K562 (cell line): ENCODE measurements around the gene MINK1. TPM values are rescaled to one million over a fixed set of nuclear protein-coding genes. Genes with fewer than 3 reads are reported as not detected.

Experiments used
- ATAC-seq: fragments of 200-7000 bp; cut with Tn5 transposase; 3 replicates; pipeline ENCODE4 v1.9.1; 2020; ENCODE audit warnings: moderate library complexity
- BruUV-seq: library from RNA; stranded (reverse); fragments of 400-500 nt; replicated peaks from 2 replicates; lab custom pipeline; 2021; lab: Mats Ljungman, UMichigan
- CTCF ChIA-PET: fragments of 300-600 bp; formaldehyde crosslinking; extraction: SDS; loops from one replicate; lab custom pipeline; 2021; ENCODE audit warnings: low intra/inter-chr PET ratio; lab: Yijun Ruan, JAX
- POLR2A ChIA-PET: fragments of 300-600, 350-650 bp; sonication (Branson Sonifier 250); formaldehyde crosslinking; extraction: SDS; loops from one replicate; lab custom pipeline; 2021; ENCODE audit warnings: antibody characterized with exemption, inconsistent platforms; lab: Yijun Ruan, JAX
- DNase-seq, 4 experiments: peaks; one replicate each; pipeline versions ENCODE4 v3.0.0 to v3.0.0-alpha.2; 2011 to 2018; ENCODE audit warnings: low spot score in 3 of 4, mixed read lengths in 3 of 4; ENCODE audit errors: extremely low read depth in 1 of 4
- FAIRE-seq: peaks from 2 replicates; lab custom pipeline; 2011; peaks lifted over from hg19 to GRCh38; lab: Jason Lieb, UNC
- H2AFZ ChIP-seq: 2 replicates; pipeline ENCODE4 v1.6.0; 2011; ENCODE audit warnings: low read depth, low read length, control low read depth, inconsistent platforms
- H3K27ac ChIP-seq: fragments of 200-600 bp; 3 replicates; pipeline ENCODE4 v1.8.0; 2011; ENCODE audit warnings: low read depth, mild to moderate bottlenecking, control low read depth, inconsistent platforms, low read length, moderate library complexity, mixed read lengths; ENCODE audit errors: extremely low read depth
- H3K27me3 ChIP-seq, 2 experiments: fragments of 300-600 bp in 1 of 2; 2 replicates in 1 of 2; 3 replicates in 1 of 2; pipeline versions ENCODE4 v1.6.0 to v1.8.0; 2011; ENCODE audit warnings: inconsistent platforms in 2 of 2, low read length in 2 of 2, mild to moderate bottlenecking in 1 of 2, mixed read lengths in 1 of 2, moderate library complexity in 1 of 2; ENCODE audit not compliant: control insufficient read depth in 2 of 2, insufficient read depth in 2 of 2
- H3K36me3 ChIP-seq: fragments of 300-600 bp; 3 replicates; pipeline ENCODE4 v1.8.0; 2011; ENCODE audit warnings: mild to moderate bottlenecking, low read length, inconsistent platforms; ENCODE audit not compliant: control insufficient read depth, insufficient read depth
- H3K4me1 ChIP-seq, 2 experiments: fragments of 200-600 bp in 1 of 2; replicated peaks in 1 of 2; 2 replicates in 1 of 2; 3 replicates in 1 of 2; pipeline versions ENCODE4 v1.5.1 to v1.8.0; 2011; ENCODE audit warnings: inconsistent platforms in 2 of 2, low read length in 2 of 2, mild to moderate bottlenecking in 1 of 2, mixed read lengths in 1 of 2, moderate library complexity in 1 of 2; ENCODE audit not compliant: control insufficient read depth in 2 of 2, insufficient read depth in 2 of 2
- H3K4me2 ChIP-seq: 2 replicates; pipeline ENCODE4 v1.6.1; 2011; ENCODE audit warnings: low read length, control low read depth, inconsistent platforms, mixed read lengths; ENCODE audit not compliant: insufficient read depth
- H3K4me3 ChIP-seq: fragments of 200-600 bp; sonication (generic), shearing (Covaris generic); 2 replicates; pipeline ENCODE4 v1.5.1; 2016; ENCODE audit warnings: control low read depth, inconsistent platforms
- H3K79me2 ChIP-seq: fragments of 200-600 bp; 3 replicates; pipeline ENCODE4 v1.8.0; 2011; ENCODE audit warnings: low read length, inconsistent platforms; ENCODE audit not compliant: control insufficient read depth, insufficient read depth
- H3K9ac ChIP-seq, 2 experiments: 2 replicates each; pipeline versions ENCODE4 v1.6.0 to v1.6.1; 2011; ENCODE audit warnings: low read depth in 2 of 2, low read length in 2 of 2, control low read depth in 1 of 2, inconsistent platforms in 1 of 2, mild to moderate bottlenecking in 1 of 2, mixed read lengths in 1 of 2; ENCODE audit not compliant: insufficient read depth in 1 of 2
- H3K9me1 ChIP-seq: one replicate; pipeline ENCODE4 v1.6.0; 2011; ENCODE audit warnings: inconsistent platforms, mild to moderate bottlenecking, low read length, moderate library complexity; ENCODE audit not compliant: control insufficient read depth, insufficient read depth
- H3K9me3 ChIP-seq: replicated peaks from 2 replicates; pipeline ENCODE4 v1.5.1; 2011; ENCODE audit warnings: low read depth, low read length, inconsistent platforms; ENCODE audit not compliant: control insufficient read depth, insufficient read depth
- H4K20me1 ChIP-seq: replicated peaks from 2 replicates; pipeline ENCODE4 v1.6.1; 2011; ENCODE audit warnings: low read length, inconsistent platforms, mixed read lengths; ENCODE audit not compliant: control insufficient read depth, insufficient read depth
- BHLHE40 ChIP-seq: IDR thresholded peaks from 2 replicates; pipeline ENCODE4 v1.6.1; 2011; ENCODE audit warnings: low read length, improper control_type of control experiment
- CBFB ChIP-seq: sonication (generic); formaldehyde crosslinking; IDR thresholded peaks from 2 replicates; pipeline ENCODE4 v1.4.0; 2020; ENCODE audit warnings: mild to moderate bottlenecking, missing genetic modification reagents
- ERF ChIP-seq: fragments of 450-650 bp; formaldehyde crosslinking; IDR thresholded peaks from 2 replicates; pipeline ENCODE4 v1.4.0; 2020; ENCODE audit warnings: mild to moderate bottlenecking, mixed read lengths
- FOXO4 ChIP-seq: fragments of 450-650 bp; formaldehyde crosslinking; IDR thresholded peaks from 2 replicates; pipeline ENCODE4 v1.4.0; 2020; ENCODE audit warnings: mild to moderate bottlenecking, moderate library complexity
- HIVEP1 ChIP-seq: fragments of 250-450 bp; sonication (Bioruptor Pico); IDR thresholded peaks from 2 replicates; pipeline ENCODE4 v1.4.0; 2020; ENCODE audit warnings: mild to moderate bottlenecking
- HNRNPL ChIP-seq: fragments of 200-400 bp; formaldehyde crosslinking; IDR thresholded peaks from 2 replicates; pipeline ENCODE4 v1.6.1; 2017; ENCODE audit warnings: low read depth, mild to moderate bottlenecking, low read length
- MBD2 ChIP-seq: sonication (generic); IDR thresholded peaks from 2 replicates; pipeline ENCODE4 v1.6.1; 2016; ENCODE audit warnings: low read depth, borderline replicate concordance
- MEF2D ChIP-seq: conservative IDR thresholded peaks from 2 replicates; pipeline ENCODE4 v1.6.1; 2016; ENCODE audit warnings: low read depth, missing genetic modification characterization, missing compliant biosample characterization
- MYC ChIP-seq, 2 experiments: fragments of 250-450 bp in 1 of 2; sonication (Bioruptor Pico) in 1 of 2; IDR thresholded peaks; 2 replicates each; pipeline versions ENCODE4 v1.5.1 to v1.6.1; 2012 to 2021; ENCODE audit warnings: low read depth in 2 of 2, borderline replicate concordance in 1 of 2, improper control_type of control experiment in 1 of 2, low read length in 1 of 2, mild to moderate bottlenecking in 1 of 2, moderate library complexity in 1 of 2
- POLR3A ChIP-seq: IDR thresholded peaks from 2 replicates; pipeline ENCODE4 v1.6.1; 2011; ENCODE audit warnings: borderline replicate concordance, mild to moderate bottlenecking, moderate library complexity; ENCODE audit not compliant: insufficient read length, insufficient read depth; ENCODE audit errors: extremely low read depth
- SAFB2 ChIP-seq: fragments of 200-400 bp; formaldehyde crosslinking; IDR thresholded peaks from 2 replicates; pipeline ENCODE4 v1.6.1; 2018; ENCODE audit warnings: borderline replicate concordance, low read length, low read depth, moderate library complexity; ENCODE audit not compliant: severe bottlenecking
- THRAP3 ChIP-seq: fragments of 450-650 bp; IDR thresholded peaks from 2 replicates; pipeline ENCODE4 v1.6.1; 2016; ENCODE audit warnings: mild to moderate bottlenecking, inconsistent platforms, borderline replicate concordance
- ZBTB7A ChIP-seq: IDR thresholded peaks from 2 replicates; pipeline ENCODE4 v1.6.1; 2011; ENCODE audit warnings: low read depth, mild to moderate bottlenecking, low read length, moderate library complexity, borderline replicate concordance; ENCODE audit not compliant: control insufficient read depth
- ZC3H4 ChIP-seq: sonication (generic); formaldehyde crosslinking; IDR thresholded peaks from 2 replicates; pipeline ENCODE4 v1.9.0; 2021; ENCODE audit warnings: missing genetic modification reagents, borderline replicate concordance
- ZNF431 ChIP-seq: sonication (generic); formaldehyde crosslinking; IDR thresholded peaks from 2 replicates; pipeline ENCODE4 v1.8.0; 2022; ENCODE audit warnings: mild to moderate bottlenecking, missing genetic modification reagents
- WGBS: fragments of 100-300 bp; shearing (Covaris generic); methylation state at CpG from one replicate; pipeline ENCODE4 v1.1.6; 2016; ENCODE audit warnings: low coverage, mixed read lengths; ENCODE audit not compliant: insufficient coverage; ENCODE audit errors: missing lambda C conversion rate; 5-methylcytosine and 5-hydroxymethylcytosine counted together
- in situ Hi-C: fragments of 300-500 bp; cut with MboI; formaldehyde crosslinking; loops from 4 replicates; pipeline ENCODE4 v1.15.0; 2018; ENCODE audit warnings: inconsistent platforms, mixed read lengths
- intact Hi-C: fragments of 100-400 bp; cut with micrococcal nuclease; formaldehyde crosslinking; loops from 2 replicates; pipeline ENCODE4 v1.14.2; 2022
- polyA plus RNA-seq, 8 experiments: library from polyadenylated mRNA; depleted of rRNA in 4 of 8; stranded (reverse) in 5 of 8; unstranded in 3 of 8; fragments of >200 nt; fragmentation: Nextera tagmentation in 2 of 8; fragmentation: Illumina TruSeq in 1 of 8; extraction: Ambion mirVana in 2 of 8; extraction: Trizol in 1 of 8; gene quantifications; 2 replicates each; pipeline versions ENCODE4 v1.2.1 to v1.2.3, GENCODE V29; 2011 to 2014; ENCODE audit warnings: inconsistent platforms in 1 of 8, missing spikeins in 1 of 8
- total RNA-seq, 7 experiments: library from RNA; depleted of rRNA in 6 of 7; stranded (reverse); fragments of >200 nt in 6 of 7; fragmentation: Illumina TruSeq in 2 of 7; extraction: Trizol in 2 of 7; gene quantifications; 2 replicates each; pipeline versions ENCODE4 v1.2.1 to v1.2.3, GENCODE V29; 2011 to 2021; ENCODE audit warnings: low replicate concordance in 1 of 7
- TF ChIP-seq, protein P1 (sequence below), 3 experiments: fragments of 200-800 bp in 1 of 3; sonication (Bioruptor generic) in 1 of 3; sonication (generic) in 1 of 3; formaldehyde crosslinking in 1 of 3; IDR thresholded peaks; 2 replicates each; pipeline versions ENCODE4 v1.6.1 to v1.8.0; 2016 to 2022; ENCODE audit warnings: mild to moderate bottlenecking in 2 of 3, missing compliant biosample characterization in 2 of 3, missing genetic modification characterization in 2 of 3, missing genetic modification reagents in 1 of 3

MINK1 gene
- total and polyA plus RNA-seq, 9 of the 15 experiments (the other 6 are each of a cell fraction or from before 2014, with no cell fraction given), result 0.11 to 54.2 (median 14.9) TPM

- TF ChIP-seq THRAP3 (peak; percentile 45; the same call in 1 of the 2 replicates), ZBTB7A (peak; percentile 33; the same call in 1 of the 2 replicates)
Measured at GRCh38 chr17:4944554-4945175, 111.5 kb downstream of the MINK1 start (continued).

GRCh38 chr17:4945176-4945943, 112.2 kb downstream of the MINK1 start:
- ATAC-seq (peak; percentile 75), DNase-seq (peak; percentile 39 to 87 (median 57)), FAIRE-seq (peak; percentile 97)
- Histone ChIP-seq H3K27ac (peak overlapping the region; percentile 79), H3K9me3 (no peaks in the 10 kb centered on the region), H3K9ac (peak overlapping the region; percentile 30 to 50; a peak in 2 of 4 replicates), H3K9me1 (no peaks in the 10 kb centered on the region), H3K4me2 (peak overlapping the region; percentile 93), H3K4me3 (peak overlapping the region; percentile 97; the same call in 1 of the 2 replicates), H3K36me3 (peaks cover 65% of the 10 kb centered on the region), H3K27me3 (no peaks in the 10 kb centered on the region), H4K20me1 (peaks cover 22% of the 10 kb centered on the region), H3K4me1 (peaks cover 20 to 34% of the 10 kb centered on the region in 2 experiments; a peak in 4 of 5 replicates), H2AFZ (no peak overlapping the region), H3K79me2 (peaks cover 83% of the 10 kb centered on the region)
- POLR2A ChIA-PET, result interaction anchor here (0.6 to 3.2 kb wide), 4 partner anchors 18 to 813 kb away, joined by 3 to 21 read pairs (median 3); partner anchors contain the start of gene SPAG7
- no TSS peak for BruUV-seq
- WGBS, result 18% methylated on average over 7 of the region's 7 CpGs
- CTCF ChIA-PET, result no interaction called here
- intact Hi-C loops (loop anchor here (1.0 kb wide), 1 partner anchor 22 kb away; the partner anchor contains the start of gene SPAG7), in situ Hi-C loops (no loop called here)
- no peak for TF ChIP-seq HNRNPL
- no peak for TF ChIP-seq HIVEP1 (CRISPR knock-in tag)
- TF ChIP-seq POLR3A, result no peak
- no peak for TF ChIP-seq CBFB (CRISPR knock-in tag)
- TF ChIP-seq FOXO4 (CRISPR knock-in tag), result no peak
- no peak for TF ChIP-seq ERF
- TF ChIP-seq MBD2, result no peak
- no peak for TF ChIP-seq SAFB2
- TF ChIP-seq, protein P1, sequence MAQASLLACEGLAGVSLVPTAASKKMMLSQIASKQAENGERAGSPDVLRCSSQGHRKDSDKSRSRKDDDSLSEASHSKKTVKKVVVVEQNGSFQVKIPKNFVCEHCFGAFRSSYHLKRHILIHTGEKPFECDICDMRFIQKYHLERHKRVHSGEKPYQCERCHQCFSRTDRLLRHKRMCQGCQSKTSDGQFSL (CRISPR knock-in tag; IDR thresholded peaks at IDR 0.05), result no peak
- TF ChIP-seq, protein P1 (tag; IDR thresholded peaks at IDR 0.05), result no peak
- no peak for TF ChIP-seq ZNF431 (CRISPR knock-in tag)
- no peak for TF ChIP-seq BHLHE40
- TF ChIP-seq ZC3H4 (CRISPR knock-in tag), result no peak
- TF ChIP-seq MEF2D, result no peak
- TF ChIP-seq MYC (IDR thresholded peaks at IDR 0.05; ENCODE audit: low read depth, low read length), result peak; percentile 24; the same call in 1 of the 2 replicates
- no peak for TF ChIP-seq MYC (CRISPR knock-in tag; IDR thresholded peaks at IDR 0.05; ENCODE audit: borderline replicate concordance, low read depth)
